Measurements from ENCODE around the gene ZNF224.
A peak's percentile ranks its signal among the peaks of the same experiment; 100 is the strongest.

The ZNF224 gene

GRCh38 chr19:44072543-44073401 lies 21.4 kb upstream of the ZNF224 start:
- H2AFZ ChIP-seq (ENCODE audit: low read length) = peak overlapping the region; percentile 100
- TF ChIP-seq CTCF (conservative IDR thresholded peaks at IDR 0.05; ENCODE audit: low read length) (no peak), EZH2phosphoT487 (IDR thresholded peaks at IDR 0.05; ENCODE audit: borderline replicate concordance) (no peak)
- no peaks in the 10 kb centered on the region for H4K20me1 ChIP-seq (ENCODE audit: insufficient read depth, low read length, poor library complexity, severe bottlenecking)
- no peaks in the 10 kb centered on the region for H3K36me3 ChIP-seq (ENCODE audit: insufficient read depth, low read length)
- no peaks in the 10 kb centered on the region; the same call in 1 of the 2 replicates for H3K79me2 ChIP-seq (ENCODE audit: insufficient read depth, low read length)
- H3K9me2 ChIP-seq (replicated peaks; ENCODE audit: low read depth, low read length) = no peaks in the 10 kb centered on the region
- H3K27me3 ChIP-seq (ENCODE audit: insufficient read depth, low read length, poor library complexity, severe bottlenecking) = peaks cover 32% of the 10 kb centered on the region
- H3K4me3 ChIP-seq (ENCODE audit: low read length, poor library complexity, severe bottlenecking) = peak overlapping the region; percentile 89
- peak overlapping the region; percentile 72 for H3K9ac ChIP-seq (ENCODE audit: low read depth, low read length, poor library complexity, severe bottlenecking)
- H3K4me1 ChIP-seq (ENCODE audit: insufficient read depth, low read length, poor library complexity, severe bottlenecking) = peaks cover 13% of the 10 kb centered on the region
- peak overlapping the region; percentile 88 for H3K4me2 ChIP-seq (ENCODE audit: low read depth, low read length, poor library complexity, severe bottlenecking)
- H3F3A ChIP-seq (ENCODE audit: low read depth) = no peaks in the 10 kb centered on the region
- H3K9me3 ChIP-seq (ENCODE audit: insufficient read depth, low read depth, low read length) = no peaks in the 10 kb centered on the region

DNA sequence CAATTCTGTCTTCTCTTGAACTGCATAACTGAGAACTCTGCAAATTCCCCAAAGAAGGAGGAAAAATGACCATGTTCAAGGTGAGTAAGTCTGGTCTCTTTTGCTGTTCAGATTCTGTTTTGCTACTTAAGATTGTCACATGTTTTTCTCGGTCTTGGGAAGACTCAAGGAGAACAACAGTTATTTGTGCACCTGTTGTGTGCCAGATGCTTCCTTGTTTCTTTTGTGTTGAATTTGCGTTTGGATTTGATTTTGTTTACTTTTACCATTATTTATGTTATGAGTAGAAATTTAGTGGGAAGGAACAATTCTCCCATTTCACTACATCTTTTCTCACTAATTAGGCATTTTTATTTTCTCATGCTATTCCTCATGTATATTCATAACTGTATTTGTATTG lies 17.8 kb upstream of the ZNF224 start:
- Histone ChIP-seq H3K9me2 (replicated peaks; ENCODE audit: low read depth, low read length) (no peaks in the 10 kb centered on the region), H3K79me2 (ENCODE audit: insufficient read depth, low read length) (no peaks in the 10 kb centered on the region; the same call in 1 of the 2 replicates), H3K4me2 (ENCODE audit: low read depth, low read length, poor library complexity, severe bottlenecking) (no peak overlapping the region), H3K9ac (ENCODE audit: low read depth, low read length, poor library complexity, severe bottlenecking) (no peak overlapping the region), H3K4me3 (ENCODE audit: low read length, poor library complexity, severe bottlenecking) (no peak overlapping the region), H2AFZ (ENCODE audit: low read length) (no peak overlapping the region), H4K20me1 (ENCODE audit: insufficient read depth, low read length, poor library complexity, severe bottlenecking) (no peaks in the 10 kb centered on the region), H3K9me3 (ENCODE audit: insufficient read depth, low read depth, low read length) (no peaks in the 10 kb centered on the region), H3F3A (ENCODE audit: low read depth) (no peaks in the 10 kb centered on the region), H3K4me1 (ENCODE audit: insufficient read depth, low read length, poor library complexity, severe bottlenecking) (peaks cover 13% of the 10 kb centered on the region), H3K36me3 (ENCODE audit: insufficient read depth, low read length) (no peaks in the 10 kb centered on the region), H3K27me3 (ENCODE audit: insufficient read depth, low read length, poor library complexity, severe bottlenecking) (peaks cover under 1% of the 10 kb centered on the region)
- no peak for TF ChIP-seq CTCF (conservative IDR thresholded peaks at IDR 0.05; ENCODE audit: low read length)
- TF ChIP-seq EZH2phosphoT487 (IDR thresholded peaks at IDR 0.05; ENCODE audit: borderline replicate concordance) = no peak

DNA sequence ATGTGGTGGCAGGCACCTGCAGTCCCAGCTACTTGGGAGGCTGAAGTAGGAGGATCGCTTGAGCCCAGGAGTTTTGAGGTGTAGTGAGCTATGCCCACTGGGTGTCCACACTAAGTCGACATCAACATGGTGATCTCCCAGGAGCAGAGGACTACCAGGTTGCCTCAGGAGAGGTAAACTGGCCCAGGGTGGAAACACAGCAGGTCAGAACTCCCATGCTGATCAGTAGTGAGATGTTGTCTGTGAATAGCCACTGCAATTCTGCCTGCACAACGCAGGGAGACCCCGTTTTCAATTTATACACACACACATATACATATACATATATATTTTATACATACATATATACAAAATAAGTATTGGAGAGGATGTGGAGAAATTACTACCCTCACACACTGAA lies 2.1 kb upstream of the ZNF224 start:
- Histone ChIP-seq H3K27me3 (ENCODE audit: insufficient read depth, low read length, poor library complexity, severe bottlenecking) (no peaks in the 10 kb centered on the region), H3K4me3 (ENCODE audit: low read length, poor library complexity, severe bottlenecking) (no peak overlapping the region), H3K9me3 (ENCODE audit: insufficient read depth, low read depth, low read length) (no peaks in the 10 kb centered on the region), H3K4me2 (ENCODE audit: low read depth, low read length, poor library complexity, severe bottlenecking) (no peak overlapping the region), H3K36me3 (ENCODE audit: insufficient read depth, low read length) (no peaks in the 10 kb centered on the region), H3F3A (ENCODE audit: low read depth) (no peaks in the 10 kb centered on the region), H4K20me1 (ENCODE audit: insufficient read depth, low read length, poor library complexity, severe bottlenecking) (peaks cover 21% of the 10 kb centered on the region), H3K9me2 (replicated peaks; ENCODE audit: low read depth, low read length) (no peaks in the 10 kb centered on the region), H2AFZ (ENCODE audit: low read length) (no peak overlapping the region), H3K79me2 (ENCODE audit: insufficient read depth, low read length) (peaks cover 20% of the 10 kb centered on the region), H3K4me1 (ENCODE audit: insufficient read depth, low read length, poor library complexity, severe bottlenecking) (peaks cover 13% of the 10 kb centered on the region), H3K9ac (ENCODE audit: low read depth, low read length, poor library complexity, severe bottlenecking) (no peak overlapping the region)
- TF ChIP-seq EZH2phosphoT487 (IDR thresholded peaks at IDR 0.05; ENCODE audit: borderline replicate concordance) (no peak), CTCF (conservative IDR thresholded peaks at IDR 0.05; ENCODE audit: low read length) (no peak)
